HG03469 (cell line): ENCODE results near the gene AKAP6.
A peak's percentile ranks its signal among the peaks of the same experiment; 100 is the strongest.

Experiments used
- ATAC-seq: cut with Tn5 transposase; IDR thresholded peaks from one replicate; pipeline ENCODE4 v1.9.1; 2021; ENCODE audit warnings: mild to moderate bottlenecking, moderate library complexity, moderate number of reproducible peaks; ENCODE audit not compliant: unreplicated experiment

The AKAP6 gene

GRCh38 chr14:32696325-32697091 is 367.4 kb downstream of the AKAP6 start:
- ATAC-seq: no peak

GRCh38 chr14:32697114-32697513 is 368.0 kb downstream of the AKAP6 start:
- no peak for ATAC-seq

- ATAC-seq: no peak
Observed at GRCh38 chr14:32697704-32698103, 368.6 kb downstream of the AKAP6 start.

- ATAC-seq: no peak
Observed at GRCh38 chr14:32698831-32699230, 369.7 kb downstream of the AKAP6 start.

GRCh38 chr14:32701475-32701874 is 372.4 kb downstream of the AKAP6 start:
- no peak for ATAC-seq

- no peak for ATAC-seq
Observed at GRCh38 chr14:32702088-32702487, 373.0 kb downstream of the AKAP6 start.

GRCh38 chr14:32702562-32702961 is 373.5 kb downstream of the AKAP6 start:
- ATAC-seq: peak; percentile 72

GRCh38 chr14:32703183-32703621 is 374.1 kb downstream of the AKAP6 start:
- ATAC-seq: no peak

GRCh38 chr14:32706721-32707519 is 377.8 kb downstream of the AKAP6 start:
- no peak for ATAC-seq

- ATAC-seq: no peak
Observed at GRCh38 chr14:32707742-32708500, 378.8 kb downstream of the AKAP6 start.

- no peak for ATAC-seq
Observed at GRCh38 chr14:32709027-32709426, 379.9 kb downstream of the AKAP6 start.

GRCh38 chr14:32710231-32710671 is 381.2 kb downstream of the AKAP6 start:
- no peak for ATAC-seq

- ATAC-seq: peak; percentile 53
Observed at GRCh38 chr14:32710731-32711680, 381.9 kb downstream of the AKAP6 start.

- ATAC-seq: no peak
Observed at GRCh38 chr14:32713856-32714255, 384.8 kb downstream of the AKAP6 start.

GRCh38 chr14:32719601-32720000 is 390.5 kb downstream of the AKAP6 start:
- no peak for ATAC-seq

GRCh38 chr14:32720927-32721326 is 391.8 kb downstream of the AKAP6 start:
- ATAC-seq: no peak

GRCh38 chr14:32722631-32723183 is 393.6 kb downstream of the AKAP6 start:
- ATAC-seq: no peak

- ATAC-seq: no peak
Observed at GRCh38 chr14:32724867-32725471, 395.9 kb downstream of the AKAP6 start.

- no peak for ATAC-seq
Observed at GRCh38 chr14:32726516-32726915, 397.4 kb downstream of the AKAP6 start.
